ENCODE measurements around the gene ROBO2.

ROBO2 gene

GRCh38 chr3:77191014-77191413, 151.1 kb downstream of the ROBO2 start:
- DNase-seq: no peak

DNA sequence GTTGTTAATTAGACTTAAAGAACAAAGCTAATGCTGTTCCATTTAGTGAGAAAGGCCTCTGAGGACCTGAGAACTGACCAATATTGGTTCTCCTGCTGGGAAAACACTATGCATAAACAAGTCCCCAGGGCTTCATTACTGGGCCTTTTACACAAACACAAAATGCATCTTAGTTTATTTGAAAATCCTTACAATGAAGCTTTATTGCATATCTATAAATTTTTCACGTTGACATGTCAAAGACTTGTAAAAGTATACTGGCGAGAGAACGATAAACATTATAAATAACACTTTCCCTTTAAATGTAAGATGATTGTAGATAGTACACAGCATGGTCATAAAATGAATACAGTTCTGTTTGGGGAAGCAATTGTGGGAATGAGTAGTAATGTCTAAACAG, 151.7 kb downstream of the ROBO2 start:
- DNase-seq: no peak

- no peak for DNase-seq
These were observed 156.1 kb downstream of the ROBO2 start for GRCh38 chr3:77195766-77196545.

DNA sequence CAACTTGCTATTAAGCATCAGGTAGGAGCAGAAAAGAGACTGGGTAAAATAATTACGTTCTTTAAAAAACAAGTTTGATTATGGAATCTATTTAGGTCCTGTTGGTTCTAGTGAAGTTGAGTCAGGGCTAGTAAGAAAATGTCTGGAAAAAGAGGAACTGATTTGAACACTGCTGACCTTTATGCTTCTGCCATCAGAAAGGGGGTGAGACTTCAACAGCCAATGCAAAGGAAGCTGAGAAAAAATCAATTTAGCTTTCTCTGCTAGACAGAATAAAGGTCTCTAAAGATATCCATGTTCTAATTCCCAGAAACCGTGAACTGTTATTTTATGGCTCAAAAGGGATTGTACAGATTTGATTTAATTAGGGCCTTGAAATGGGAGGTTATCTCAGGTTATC, 157.5 kb downstream of the ROBO2 start:
- no peak for DNase-seq

DNA sequence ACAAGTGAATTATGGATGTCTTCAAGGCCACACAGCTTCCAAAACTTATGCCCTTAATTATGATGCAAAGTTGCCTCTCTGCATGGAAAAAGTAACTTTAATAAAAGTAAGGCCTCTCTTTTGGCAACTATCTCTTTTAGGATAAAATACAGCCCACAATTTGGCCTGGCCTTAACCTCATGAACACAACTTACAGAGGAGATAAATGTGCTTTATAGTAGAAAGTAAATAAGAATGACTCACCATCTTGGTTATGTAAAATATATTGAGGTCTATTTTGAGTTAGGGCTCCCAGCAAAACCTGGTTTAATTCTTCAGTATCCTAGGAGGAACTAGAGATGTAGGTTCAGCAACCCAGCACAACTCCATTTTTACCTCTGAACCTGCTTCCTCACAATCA, 164.0 kb downstream of the ROBO2 start:
- DNase-seq: no peak

DNA sequence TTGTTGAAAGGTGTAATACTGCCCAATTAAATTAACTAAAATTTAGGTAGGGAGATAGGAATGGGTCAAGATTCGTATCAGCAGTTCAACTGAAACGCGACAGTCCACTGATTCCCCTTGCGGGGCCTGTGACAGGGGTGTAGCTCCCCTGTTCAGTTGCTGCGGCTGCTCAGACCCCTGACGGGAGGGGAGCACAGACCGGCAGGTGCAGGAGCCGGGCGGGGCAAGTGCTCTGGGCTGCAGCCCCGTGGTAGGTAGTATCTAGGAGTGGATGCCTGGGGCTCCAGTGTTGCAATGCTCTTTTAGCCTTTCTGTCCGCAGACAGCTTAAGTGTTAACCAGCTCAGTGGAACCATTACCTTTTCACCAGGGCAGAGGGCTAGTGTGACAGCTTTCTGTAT, 164.9 kb downstream of the ROBO2 start:
- no peak for DNase-seq

DNA sequence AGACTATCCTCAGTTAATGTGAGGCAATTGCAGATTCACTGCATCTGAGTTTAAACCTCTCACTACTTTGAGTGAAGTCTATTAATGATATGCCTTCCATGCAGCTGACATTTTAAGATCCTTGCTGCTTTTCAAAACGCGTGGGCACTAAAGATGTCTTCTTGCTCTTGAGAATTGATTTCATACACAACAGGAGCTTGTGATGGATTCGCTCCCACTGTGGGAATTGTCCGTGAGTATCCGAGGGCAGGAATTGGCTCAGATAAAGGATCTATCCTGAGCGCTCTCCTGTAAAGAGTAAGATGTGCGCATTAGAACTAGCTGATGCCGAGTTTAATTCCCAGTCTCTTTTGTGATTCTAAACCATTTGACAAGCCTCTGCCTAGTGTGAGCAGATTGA, 167.9 kb downstream of the ROBO2 start:
- DNase-seq: no peak

DNA sequence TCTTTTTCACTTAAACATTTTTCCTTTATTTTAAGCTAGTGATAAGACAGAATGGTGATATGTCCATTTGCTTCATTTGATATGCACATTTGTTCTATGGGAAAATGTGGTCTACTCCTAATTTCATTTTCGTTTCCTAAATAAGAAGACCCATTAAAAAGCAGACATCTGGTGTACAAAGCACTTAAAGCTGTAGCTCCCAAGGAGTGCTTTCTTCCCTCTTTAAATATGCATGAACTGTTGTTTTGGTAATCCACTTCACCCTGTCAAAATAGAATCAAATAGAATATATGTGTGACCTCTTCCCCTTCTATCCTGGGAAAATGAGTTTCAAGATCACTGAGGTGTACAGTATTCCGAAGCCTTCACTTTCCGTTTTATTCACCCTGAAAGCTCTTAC, 182.8 kb downstream of the ROBO2 start:
- no peak for DNase-seq

GRCh38 chr3:77227567-77227966, 187.7 kb downstream of the ROBO2 start:
- no peak for DNase-seq

DNA sequence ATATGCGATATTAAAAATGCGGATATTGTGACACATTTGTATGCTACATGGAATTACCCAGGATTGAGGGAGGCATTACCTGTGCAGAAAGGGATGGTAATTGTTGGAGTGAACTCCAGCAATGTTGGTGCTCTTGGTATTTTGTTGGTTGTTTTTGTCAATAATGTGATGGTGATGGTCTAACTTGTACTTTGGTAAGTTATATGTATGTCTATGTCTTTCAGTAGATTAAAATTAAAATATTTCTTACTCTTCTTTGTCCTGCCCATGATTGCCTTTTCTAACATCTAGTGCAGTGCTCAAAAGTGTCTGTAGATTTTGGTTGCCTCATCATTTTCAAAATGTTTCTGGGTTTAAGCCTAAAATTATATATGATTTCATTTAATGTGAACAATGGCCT, 192.7 kb downstream of the ROBO2 start:
- DNase-seq: no peak

- no peak for DNase-seq
These were observed 194.1 kb downstream of the ROBO2 start for GRCh38 chr3:77234004-77234403.

DNA sequence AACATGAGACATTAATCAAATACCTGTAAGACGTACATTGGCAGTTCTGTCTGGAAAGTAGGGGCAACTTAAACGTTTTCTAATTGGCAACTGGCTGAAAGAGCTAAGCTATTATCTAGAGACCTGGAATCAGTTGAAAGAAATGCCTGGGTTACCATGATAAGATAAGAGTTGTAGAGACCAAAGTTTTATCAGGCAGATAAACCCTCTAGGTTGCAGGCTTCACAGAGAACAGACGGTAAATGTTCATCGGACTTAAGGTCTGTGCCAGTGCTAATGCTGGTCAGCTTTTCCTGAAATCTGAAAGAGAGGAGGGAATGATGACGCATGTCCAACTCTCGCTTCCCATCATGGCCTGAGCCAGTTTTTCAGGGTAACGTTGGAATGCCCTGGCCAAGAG, 196.2 kb downstream of the ROBO2 start:
- DNase-seq: no peak

- no peak for DNase-seq
These were observed 200.3 kb downstream of the ROBO2 start for GRCh38 chr3:77240072-77240650.

GRCh38 chr3:77242371-77242770, 202.5 kb downstream of the ROBO2 start:
- DNase-seq: no peak

DNA sequence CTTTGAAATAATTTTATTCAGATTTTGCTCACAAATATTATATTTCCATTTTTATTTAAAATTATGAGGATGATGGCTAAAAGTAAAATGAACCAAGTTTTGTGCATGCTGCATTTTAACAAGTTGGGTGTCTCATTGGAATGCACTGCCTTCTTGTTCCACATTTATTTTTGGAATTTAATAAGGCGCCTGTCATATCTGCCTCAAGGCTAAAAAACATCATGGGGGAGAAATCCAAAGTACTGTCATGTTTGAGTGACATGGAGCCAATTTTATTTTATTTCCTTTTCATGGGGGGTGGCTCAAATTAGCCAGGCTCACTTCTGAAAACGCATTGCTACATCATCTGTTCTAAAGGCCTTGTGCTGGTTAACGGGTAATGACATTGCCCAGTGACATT, 205.1 kb downstream of the ROBO2 start:
- no peak for DNase-seq

DNA sequence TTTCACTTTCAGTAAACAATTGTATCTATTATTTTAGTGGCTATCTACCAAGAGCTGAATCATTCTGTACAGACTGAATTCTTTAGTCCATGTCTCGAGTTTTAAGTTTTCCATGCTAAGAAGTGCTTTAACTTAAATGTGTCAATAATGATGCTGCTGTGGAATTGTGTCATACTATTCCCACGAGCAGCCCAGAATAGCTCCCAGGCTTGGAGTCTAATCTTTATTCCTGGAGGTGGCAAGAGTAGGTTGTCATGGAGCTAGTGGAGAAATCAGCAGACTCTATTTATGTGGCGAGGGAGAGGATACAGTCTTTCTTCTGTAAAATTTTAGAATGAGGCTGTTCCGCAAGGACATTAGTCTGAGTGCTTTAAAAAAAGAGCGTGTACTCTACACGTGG, 207.2 kb downstream of the ROBO2 start:
- no peak for DNase-seq

- no peak for DNase-seq
These were observed 207.9 kb downstream of the ROBO2 start for GRCh38 chr3:77247817-77248216.

- no peak for DNase-seq
These were observed 208.5 kb downstream of the ROBO2 start for GRCh38 chr3:77248420-77248819.

- DNase-seq: no peak
These were observed 211.2 kb downstream of the ROBO2 start for GRCh38 chr3:77251136-77251535.

- no peak for DNase-seq
These were observed 215.3 kb downstream of the ROBO2 start for GRCh38 chr3:77254967-77255831.

DNA sequence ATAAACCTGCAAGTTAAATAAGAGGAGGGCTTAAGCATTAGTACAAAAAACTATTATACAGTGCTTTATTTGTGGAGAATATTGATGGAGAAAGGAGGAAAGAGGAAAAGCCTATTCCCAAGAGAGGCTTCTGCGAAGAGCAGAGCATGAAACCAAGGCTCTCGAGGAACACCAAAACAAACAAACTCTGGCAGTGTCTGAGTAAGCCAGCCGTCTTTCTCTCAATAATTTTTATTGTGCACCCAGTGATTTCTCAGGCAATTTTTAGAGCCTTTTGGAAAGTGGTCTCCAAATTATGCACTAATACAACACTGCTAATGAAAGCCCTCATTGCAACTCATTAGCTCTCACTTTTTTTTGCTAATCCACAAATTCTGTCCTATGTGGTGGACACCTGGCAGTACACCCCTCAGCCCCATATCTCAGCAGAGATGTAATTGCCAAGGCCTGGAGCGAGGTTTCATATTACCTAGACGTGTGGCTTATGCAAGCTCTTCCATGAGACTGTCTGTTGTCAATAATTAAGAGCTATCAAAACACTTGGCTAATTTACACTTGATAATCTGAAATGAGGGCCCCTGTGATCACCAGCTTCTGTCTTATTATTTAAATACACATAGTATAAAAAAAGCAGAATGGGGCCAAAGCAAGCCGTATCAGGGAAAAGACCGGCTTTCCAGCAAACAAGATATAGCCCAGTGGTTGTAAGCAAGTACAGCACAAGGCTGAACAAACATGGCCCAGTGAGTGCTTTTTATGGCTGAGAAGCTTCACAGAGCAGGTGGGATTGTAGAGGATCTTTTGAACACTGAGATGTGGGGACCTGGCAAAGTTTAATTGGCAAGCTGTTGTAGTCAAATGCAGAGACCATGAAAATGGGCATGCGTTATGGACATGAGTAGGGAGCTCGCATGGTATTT, 216.9 kb downstream of the ROBO2 start:
- DNase-seq: no peak

DNA sequence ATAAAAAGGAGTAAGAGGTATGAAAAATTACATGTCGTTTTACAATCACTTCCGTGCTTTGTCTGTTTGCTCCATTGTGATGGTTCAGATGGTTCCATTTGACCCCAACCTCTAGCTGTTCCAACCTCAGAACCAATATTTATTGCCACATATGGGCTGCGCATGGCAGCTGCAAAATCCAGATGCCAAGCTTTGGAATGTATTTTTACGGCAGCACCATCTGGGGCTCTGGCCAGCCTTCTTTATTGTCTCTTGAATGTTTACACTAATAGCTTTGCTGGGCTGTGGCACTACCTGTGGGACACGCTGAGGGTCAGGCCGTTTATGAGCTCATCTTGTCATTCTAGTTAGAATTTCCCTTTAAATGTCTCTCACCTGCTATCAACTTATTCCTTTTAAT, 219.8 kb downstream of the ROBO2 start:
- no peak for DNase-seq

GRCh38 chr3:77262361-77262760, 222.5 kb downstream of the ROBO2 start:
- no peak for DNase-seq
